ENCODE results near the gene SRL. TPM values are rescaled to one million over a fixed set of nuclear protein-coding genes. Genes with fewer than 3 reads are reported as not detected.

SRL gene
- total and polyA plus RNA-seq, 2 of the 8 experiments (the other 6 are each of a cell fraction or from before 2014, with no cell fraction given) = 0.05 TPM; not detected in 1

GRCh38 chr16:4283939-4284338 lies 42.1 kb upstream of the SRL start (continued):
- TF ChIP-seq TAF1 (IDR thresholded peaks at IDR 0.05; ENCODE audit: low read depth, low read length) (no peak), TCF12 (IDR thresholded peaks at IDR 0.05; ENCODE audit: low read depth, low read length) (no peak), CEBPB (IDR thresholded peaks at IDR 0.05; ENCODE audit: low read depth, low read length) (no peak), TEAD4 (IDR thresholded peaks at IDR 0.05; ENCODE audit: low read depth, low read length) (no peak)

All from H1 (cell line).